Testis (tissue), 2 donors: ENCODE measurements around the gene RAPGEF6.

Source experiments
- POLR2A ChIP-seq: fragments of 450-650 bp; IDR thresholded peaks from one replicate; pipeline ENCODE4 v1.6.1; 2017; ENCODE audit warnings: antibody characterized with exemption, mild to moderate bottlenecking, moderate library complexity
- TF ChIP-seq, protein P1 (sequence below), 3 experiments: fragments of 450-650 bp in 2 of 3; fragments of 200-600 bp in 1 of 3; sonication (generic) in 1 of 3; IDR thresholded peaks; one replicate each; pipeline ENCODE4 v1.5.1; 2016 to 2019; ENCODE audit warnings: antibody characterized with exemption in 3 of 3, mild to moderate bottlenecking in 2 of 3, moderate library complexity in 1 of 3

DNA sequence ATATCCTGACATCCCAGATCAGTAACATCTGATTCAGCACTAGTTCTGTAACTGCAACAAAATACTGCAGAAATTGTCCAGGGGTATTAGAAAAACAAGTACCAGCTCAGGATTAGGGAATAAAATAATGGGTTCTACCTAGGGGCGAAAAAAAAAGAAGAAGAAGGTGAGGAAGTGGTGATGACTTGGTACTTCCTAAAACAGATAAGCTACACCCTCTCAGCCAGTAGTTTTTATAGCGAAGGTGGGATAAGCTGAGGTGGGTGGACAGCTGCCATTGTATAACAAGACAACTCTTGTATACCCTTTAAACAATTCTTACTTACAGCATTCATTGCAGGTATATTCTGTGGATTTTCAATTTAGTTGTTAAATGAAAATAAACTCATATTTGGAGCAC lies 19.1 kb downstream of the RAPGEF6 start:
- TF ChIP-seq, protein P1, sequence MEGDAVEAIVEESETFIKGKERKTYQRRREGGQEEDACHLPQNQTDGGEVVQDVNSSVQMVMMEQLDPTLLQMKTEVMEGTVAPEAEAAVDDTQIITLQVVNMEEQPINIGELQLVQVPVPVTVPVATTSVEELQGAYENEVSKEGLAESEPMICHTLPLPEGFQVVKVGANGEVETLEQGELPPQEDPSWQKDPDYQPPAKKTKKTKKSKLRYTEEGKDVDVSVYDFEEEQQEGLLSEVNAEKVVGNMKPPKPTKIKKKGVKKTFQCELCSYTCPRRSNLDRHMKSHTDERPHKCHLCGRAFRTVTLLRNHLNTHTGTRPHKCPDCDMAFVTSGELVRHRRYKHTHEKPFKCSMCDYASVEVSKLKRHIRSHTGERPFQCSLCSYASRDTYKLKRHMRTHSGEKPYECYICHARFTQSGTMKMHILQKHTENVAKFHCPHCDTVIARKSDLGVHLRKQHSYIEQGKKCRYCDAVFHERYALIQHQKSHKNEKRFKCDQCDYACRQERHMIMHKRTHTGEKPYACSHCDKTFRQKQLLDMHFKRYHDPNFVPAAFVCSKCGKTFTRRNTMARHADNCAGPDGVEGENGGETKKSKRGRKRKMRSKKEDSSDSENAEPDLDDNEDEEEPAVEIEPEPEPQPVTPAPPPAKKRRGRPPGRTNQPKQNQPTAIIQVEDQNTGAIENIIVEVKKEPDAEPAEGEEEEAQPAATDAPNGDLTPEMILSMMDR (IDR thresholded peaks at IDR 0.05): no peak
- TF ChIP-seq POLR2A: no peak
